ENCODE results near the gene CFAP45.

The CFAP45 gene

DNA sequence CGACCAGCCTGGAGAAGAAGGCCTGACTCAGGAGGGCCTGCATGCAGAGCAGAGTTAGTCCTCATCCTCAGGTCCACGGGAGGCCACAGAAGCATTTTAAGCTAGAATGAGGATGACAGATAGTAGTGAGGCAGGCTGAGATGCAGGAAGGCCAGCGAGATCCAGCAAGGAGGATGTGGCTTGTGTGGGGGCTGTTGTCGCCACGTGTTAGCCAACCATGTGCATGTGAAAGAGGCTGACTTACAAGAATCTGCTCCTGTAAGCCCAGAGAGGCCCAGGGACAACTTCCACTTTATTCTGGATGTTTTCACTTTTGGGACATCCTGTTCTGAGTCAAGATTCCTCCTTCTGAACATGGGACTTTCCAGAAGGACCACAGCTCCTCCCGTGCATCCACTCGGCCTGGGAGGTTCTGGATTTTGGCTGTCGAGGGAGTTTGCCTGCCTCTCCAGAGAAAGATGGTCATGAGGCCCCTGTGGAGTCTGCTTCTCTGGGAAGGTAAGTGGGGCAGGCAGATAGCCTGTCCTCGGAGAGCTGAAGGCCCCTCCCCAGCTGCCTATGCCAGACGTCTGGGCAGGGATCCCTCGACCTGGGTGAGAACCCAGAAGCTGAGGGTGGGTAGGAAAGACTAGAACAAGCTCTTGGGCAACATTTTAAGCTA lies 73.4 kb downstream of the CFAP45 start, which contains the start of gene SLAMF8:
TSS of gene SLAMF8 (plus strand) at position 433 of the 661 bp plus-strand sequence. CDS start at position 459, 26 bp downstream.
- DNase-seq (ENCODE audit: low read depth): no peak
- TF ChIP-seq, protein P1, sequence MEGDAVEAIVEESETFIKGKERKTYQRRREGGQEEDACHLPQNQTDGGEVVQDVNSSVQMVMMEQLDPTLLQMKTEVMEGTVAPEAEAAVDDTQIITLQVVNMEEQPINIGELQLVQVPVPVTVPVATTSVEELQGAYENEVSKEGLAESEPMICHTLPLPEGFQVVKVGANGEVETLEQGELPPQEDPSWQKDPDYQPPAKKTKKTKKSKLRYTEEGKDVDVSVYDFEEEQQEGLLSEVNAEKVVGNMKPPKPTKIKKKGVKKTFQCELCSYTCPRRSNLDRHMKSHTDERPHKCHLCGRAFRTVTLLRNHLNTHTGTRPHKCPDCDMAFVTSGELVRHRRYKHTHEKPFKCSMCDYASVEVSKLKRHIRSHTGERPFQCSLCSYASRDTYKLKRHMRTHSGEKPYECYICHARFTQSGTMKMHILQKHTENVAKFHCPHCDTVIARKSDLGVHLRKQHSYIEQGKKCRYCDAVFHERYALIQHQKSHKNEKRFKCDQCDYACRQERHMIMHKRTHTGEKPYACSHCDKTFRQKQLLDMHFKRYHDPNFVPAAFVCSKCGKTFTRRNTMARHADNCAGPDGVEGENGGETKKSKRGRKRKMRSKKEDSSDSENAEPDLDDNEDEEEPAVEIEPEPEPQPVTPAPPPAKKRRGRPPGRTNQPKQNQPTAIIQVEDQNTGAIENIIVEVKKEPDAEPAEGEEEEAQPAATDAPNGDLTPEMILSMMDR (conservative IDR thresholded peaks at IDR 0.05; ENCODE audit: low read depth, low read length): no peak

DNA sequence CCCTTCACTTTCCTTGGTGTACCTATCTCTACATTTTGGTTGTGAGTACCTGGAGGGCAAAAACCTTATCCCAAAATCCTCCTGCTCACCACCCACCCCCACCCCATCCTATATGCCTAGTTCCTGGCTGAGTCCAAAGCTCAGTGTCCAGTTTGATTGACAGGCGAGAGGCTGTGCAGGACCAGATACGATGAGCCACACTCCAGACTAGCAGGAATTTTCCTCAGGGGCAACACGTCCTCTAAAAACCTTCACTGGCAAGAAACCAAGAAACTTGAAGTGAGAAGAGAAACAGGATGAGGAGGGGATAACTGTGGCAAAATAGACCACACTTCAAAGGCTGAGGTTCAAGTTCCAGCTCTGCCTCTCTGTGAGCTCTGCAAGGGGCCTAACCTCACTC lies 74.4 kb downstream of the CFAP45 start:
- TF ChIP-seq, protein P1 (conservative IDR thresholded peaks at IDR 0.05; ENCODE audit: low read depth, low read length): no peak
- H3K4me3 ChIP-seq (ENCODE audit: low read length): no peak overlapping the region
- no peak for DNase-seq (ENCODE audit: low read depth)

More for the DNA sequence above, 73.4 kb downstream of the CFAP45 start, which contains the start of gene SLAMF8:
- H3K4me3 ChIP-seq (ENCODE audit: low read length): no peak within 1 kb of the TSS

DNA sequence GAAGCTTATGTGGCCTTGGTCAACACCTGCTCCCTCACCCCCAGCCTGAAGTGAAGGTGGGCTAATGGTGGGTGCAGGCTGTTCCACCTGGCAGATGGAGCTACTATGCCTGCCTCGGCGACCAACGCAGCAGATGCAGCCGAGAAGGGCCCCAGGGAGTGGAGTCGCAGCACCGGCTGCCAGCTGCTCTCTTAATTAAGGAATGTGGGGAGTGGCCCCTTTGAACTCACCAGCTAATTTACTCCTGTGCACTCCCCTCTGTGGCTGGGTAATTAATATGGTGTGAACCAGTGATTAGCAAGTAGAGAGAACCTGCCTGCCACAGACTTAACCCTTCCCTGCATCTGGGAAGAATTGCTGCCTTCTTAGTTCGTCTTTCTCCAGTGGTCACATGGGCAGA lies 76.6 kb downstream of the CFAP45 start:
- TF ChIP-seq, protein P1 (conservative IDR thresholded peaks at IDR 0.05; ENCODE audit: low read depth, low read length): no peak
- H3K4me3 ChIP-seq (ENCODE audit: low read length): no peak overlapping the region
- no peak for DNase-seq (ENCODE audit: low read depth)
